ENCODE measurements around the gene SPRED2. TPM values are rescaled to one million over a fixed set of nuclear protein-coding genes. Genes with fewer than 3 reads are reported as not detected.

The SPRED2 gene
- total and polyA plus RNA-seq, 2 of the 8 experiments (the other 6 are each of a cell fraction or from before 2014, with no cell fraction given): 15.3 to 22.5 TPM

DNA sequence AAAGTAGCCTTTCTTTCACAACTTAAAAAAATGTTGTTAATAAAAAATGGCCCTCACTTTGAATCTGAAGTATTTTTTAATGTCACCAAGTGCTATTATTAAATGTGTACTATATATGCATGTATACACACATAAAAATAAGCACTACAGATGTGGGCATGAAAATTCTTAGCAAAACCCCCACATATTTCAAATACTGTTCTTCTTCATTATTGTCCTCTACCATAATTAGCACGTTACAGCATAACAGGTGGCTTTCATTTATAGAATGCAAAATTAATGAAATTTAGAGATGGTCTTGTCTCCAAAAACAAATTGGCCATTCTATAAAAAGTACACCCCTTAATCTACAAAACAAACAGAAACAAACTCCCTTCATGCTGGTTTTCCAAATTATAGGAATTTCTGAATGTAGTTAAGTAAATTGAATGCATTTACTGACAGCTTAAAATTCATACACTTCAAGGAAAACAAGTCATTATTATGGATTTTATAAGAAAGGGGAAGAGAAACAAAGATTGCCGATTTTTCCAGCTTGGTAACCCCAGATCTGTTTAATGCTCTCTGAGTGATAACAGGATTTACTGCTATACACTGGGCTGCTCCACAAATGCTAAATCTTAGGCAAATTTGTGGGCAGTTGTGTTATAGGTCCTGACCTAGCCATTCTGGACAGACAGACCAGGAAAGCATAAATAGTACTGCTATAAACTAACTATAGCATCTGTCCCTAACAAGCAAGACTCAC is 67.2 kb downstream of the SPRED2 start:
- Histone ChIP-seq H3K23me2 (ENCODE audit: low read depth, low read length) (no peaks in the 10 kb centered on the region), H4K91ac (replicated peaks; ENCODE audit: insufficient read length, low read length) (no peak overlapping the region), H3K27me3 (replicated peaks in 1 of 4; ENCODE audit: control insufficient read depth in 3 of 4, extremely low read depth in 1 of 4, insufficient read depth in 3 of 4, low read length in 3 of 4) (no peaks in the 10 kb centered on the region), H3K4me3 (ENCODE audit: extremely low read depth in 1 of 4, insufficient read depth in 2 of 4, low read depth in 3 of 4, low read length in 4 of 4) (no peak overlapping the region), H3K9ac (replicated peaks in 1 of 4; ENCODE audit: extremely low read depth in 1 of 4, low read depth in 3 of 4, low read length in 3 of 4) (no peak overlapping the region), H4K8ac (ENCODE audit: extremely low read depth, insufficient read depth, low read length) (no peak overlapping the region), H3K56ac (replicated peaks; ENCODE audit: insufficient read length, low read depth, low read length) (no peak overlapping the region), H3K27ac (ENCODE audit: low read depth, low read length) (no peak overlapping the region), H3K4ac (replicated peaks; ENCODE audit: insufficient read length, low read depth, low read length) (no peak overlapping the region), H3K23ac (ENCODE audit: insufficient read length) (no peak overlapping the region), H3K9me3 (ENCODE audit: insufficient read depth in 2 of 2, low read depth in 1 of 2, low read length in 1 of 2) (no peaks in the 10 kb centered on the region), H3K18ac (ENCODE audit: extremely low read depth, low read length) (no peak overlapping the region), H3K36me3 (ENCODE audit: control insufficient read depth in 2 of 4, insufficient read depth in 4 of 4, low read length in 3 of 4) (no peaks in the 10 kb centered on the region), H2BK15ac (ENCODE audit: low read length) (no peak overlapping the region), H2BK12ac (ENCODE audit: low read depth, low read length) (no peak overlapping the region), H2BK5ac (ENCODE audit: low read depth, low read length) (no peak overlapping the region), H3K14ac (ENCODE audit: insufficient read length) (no peak overlapping the region), H2AK5ac (ENCODE audit: low read depth, low read length) (no peak overlapping the region), H2AFZ (ENCODE audit: low read length) (no peak overlapping the region), H4K5ac (ENCODE audit: insufficient read length, low read depth, low read length) (no peak overlapping the region), H3K4me1 (replicated peaks in 1 of 4; ENCODE audit: control insufficient read depth in 3 of 4, insufficient read depth in 4 of 4, low read length in 3 of 4) (peaks cover 0 to 3% (median 1%) of the 10 kb centered on the region in 4 experiments; a peak in 2 of 7 replicates), H2BK120ac (replicated peaks; ENCODE audit: low read depth, low read length) (no peak overlapping the region), H3K4me2 (ENCODE audit: insufficient read depth in 1 of 2, low read depth in 2 of 2, low read length in 2 of 2) (no peak overlapping the region), H2BK20ac (ENCODE audit: low read length) (no peak overlapping the region), H4K20me1 (replicated peaks in 1 of 2; ENCODE audit: control insufficient read depth in 1 of 2, insufficient read depth in 2 of 2, low read length in 2 of 2) (peaks cover 0 to 8% of the 10 kb centered on the region in 2 experiments), H3K79me1 (ENCODE audit: low read depth, low read length) (0 out of 2 replicates have a peak, but pooled peaks cover 5% of the 10 kb centered on the region), H3K79me2 (ENCODE audit: control insufficient read depth in 1 of 2, insufficient read depth in 2 of 2, low read length in 2 of 2) (no peaks in the 10 kb centered on the region; a peak in 1 of 4 replicates)
- POLR2A ChIA-PET (ENCODE audit: partially characterized antibody): no interaction called here
- FAIRE-seq (no peak), DNase-seq (ENCODE audit: low read depth in 1 of 2, low spot score in 2 of 2) (no peak)
- CTCF ChIA-PET (ENCODE audit: partially characterized antibody): interaction anchor here (1.3 to 1.6 kb wide), 3 partner anchors 13 to 201 kb away, joined by 3 to 4 read pairs (median 4); no protein-coding TSS in a partner anchor
- TF ChIP-seq E2F6 (IDR thresholded peaks at IDR 0.05) (no peak), CHD1 (IDR thresholded peaks at IDR 0.05; ENCODE audit: low read depth, low read length) (no peak), TAF7 (optimal IDR thresholded peaks at IDR 0.05; ENCODE audit: borderline replicate concordance, low read depth, low read length) (no peak)
- WGBS, 2 experiments (ENCODE audit: extremely low coverage in 1 of 2, insufficient coverage in 1 of 2, insufficient read length in 1 of 2, insufficient replicate concordance in 2 of 2, low coverage in 1 of 2, low lambda C conversion rate in 2 of 2, missing lambda C conversion rate in 1 of 2): 77% methylated on average over 2 of the region's 2 CpGs; no CpG with 5 or more reads in 1 of the 2 experiments

Measured in H1 (cell line).